Skeletal muscle tissue (tissue), 4 donors: Measurements from ENCODE around the gene HDAC4. TPM values are rescaled to one million over a fixed set of nuclear protein-coding genes. Genes with fewer than 3 reads are reported as not detected.

ENCODE experiments used
- H3K27ac ChIP-seq: one replicate; pipeline ENCODE4 v1.7.0; 2013; ENCODE audit warnings: mild to moderate bottlenecking, low read depth, low read length, inconsistent platforms
- H3K27me3 ChIP-seq, 3 donors: one replicate each; pipeline ENCODE4 v1.7.0; 2013; ENCODE audit warnings: low read length in 3 of 3; ENCODE audit not compliant: control insufficient read depth in 3 of 3, insufficient read depth in 3 of 3
- H3K36me3 ChIP-seq, 3 donors: one replicate each; pipeline ENCODE4 v1.7.0; 2013; ENCODE audit warnings: low read length in 3 of 3; ENCODE audit not compliant: control insufficient read depth in 3 of 3, insufficient read depth in 3 of 3
- H3K4me1 ChIP-seq, 3 donors: one replicate each; pipeline ENCODE4 v1.7.0; 2013; ENCODE audit warnings: low read length in 3 of 3, mild to moderate bottlenecking in 3 of 3; ENCODE audit not compliant: control insufficient read depth in 3 of 3, insufficient read depth in 3 of 3
- H3K4me3 ChIP-seq, 3 donors: one replicate each; pipeline ENCODE4 v1.7.0; 2013; ENCODE audit warnings: low read length in 3 of 3
- H3K9ac ChIP-seq, 3 donors: one replicate each; pipeline ENCODE4 v1.7.0; 2013; ENCODE audit warnings: low read length in 3 of 3, mild to moderate bottlenecking in 3 of 3, moderate library complexity in 2 of 3, low read depth in 1 of 3
- H3K9me3 ChIP-seq, 3 donors: one replicate each; pipeline ENCODE4 v1.7.0; 2013; ENCODE audit warnings: low read length in 3 of 3; ENCODE audit not compliant: control insufficient read depth in 3 of 3
- total RNA-seq: library from RNA; depleted of rRNA; stranded (reverse); fragments of >200 nt; gene quantifications from one replicate; pipeline ENCODE4 v1.2.3, GENCODE V29; 2014
- donor health status: Osteomylitis.

The HDAC4 gene
- total RNA-seq, 1 donor from 2014 or later, result 23.5 TPM

GRCh38 chr2:239137165-239137897 is 263.5 kb downstream of the HDAC4 start:
- Histone ChIP-seq H3K4me3 (no peak overlapping the region), H3K27ac (no peak overlapping the region), H3K36me3 (peaks cover 79 to 80% (median 80%) of the 10 kb centered on the region in 3 donors), H3K27me3 (no peaks in the 10 kb centered on the region), H3K4me1 (no peaks in the 10 kb centered on the region), H3K9me3 (no peaks in the 10 kb centered on the region), H3K9ac (no peak overlapping the region)

GRCh38 chr2:239136762-239137161 is 264.1 kb downstream of the HDAC4 start:
- peaks cover 79 to 80% (median 80%) of the 10 kb centered on the region in 3 donors for H3K36me3 ChIP-seq
- no peak overlapping the region for H3K4me3 ChIP-seq
- no peaks in the 10 kb centered on the region for H3K27me3 ChIP-seq
- H3K27ac ChIP-seq, result no peak overlapping the region
- H3K4me1 ChIP-seq, result no peaks in the 10 kb centered on the region
- no peak overlapping the region for H3K9ac ChIP-seq
- H3K9me3 ChIP-seq, result no peaks in the 10 kb centered on the region

GRCh38 chr2:239136203-239136602 is 264.6 kb downstream of the HDAC4 start:
- no peak overlapping the region for H3K4me3 ChIP-seq
- no peaks in the 10 kb centered on the region for H3K4me1 ChIP-seq
- no peaks in the 10 kb centered on the region for H3K9me3 ChIP-seq
- no peak overlapping the region for H3K9ac ChIP-seq
- H3K27me3 ChIP-seq, result no peaks in the 10 kb centered on the region
- peaks cover 77 to 82% (median 80%) of the 10 kb centered on the region in 3 donors for H3K36me3 ChIP-seq
- H3K27ac ChIP-seq, result no peak overlapping the region

GRCh38 chr2:239135531-239135930 is 265.3 kb downstream of the HDAC4 start:
- H3K4me1 ChIP-seq, result no peaks in the 10 kb centered on the region
- H3K4me3 ChIP-seq, result no peak overlapping the region
- no peak overlapping the region for H3K27ac ChIP-seq
- H3K9ac ChIP-seq, result no peak overlapping the region
- no peaks in the 10 kb centered on the region for H3K27me3 ChIP-seq
- H3K9me3 ChIP-seq, result no peaks in the 10 kb centered on the region
- H3K36me3 ChIP-seq, result peaks cover 78 to 82% (median 80%) of the 10 kb centered on the region in 3 donors

- H3K27me3 ChIP-seq, result no peaks in the 10 kb centered on the region
- no peak overlapping the region for H3K27ac ChIP-seq
- H3K9me3 ChIP-seq, result no peaks in the 10 kb centered on the region
- no peak overlapping the region for H3K9ac ChIP-seq
- H3K4me1 ChIP-seq, result peaks cover 0 to 2% (median 0%) of the 10 kb centered on the region in 3 donors
- H3K36me3 ChIP-seq, result peaks cover 77 to 82% (median 79%) of the 10 kb centered on the region in 3 donors
- H3K4me3 ChIP-seq, result no peak overlapping the region
Measured at GRCh38 chr2:239133945-239134570, 266.8 kb downstream of the HDAC4 start.

GRCh38 chr2:239132786-239133185 is 268.0 kb downstream of the HDAC4 start:
- peaks cover 75 to 80% (median 76%) of the 10 kb centered on the region in 3 donors for H3K36me3 ChIP-seq
- peaks cover 0 to 2% (median 0%) of the 10 kb centered on the region in 3 donors for H3K4me1 ChIP-seq
- no peak overlapping the region for H3K9ac ChIP-seq
- H3K4me3 ChIP-seq, result no peak overlapping the region
- H3K9me3 ChIP-seq, result no peaks in the 10 kb centered on the region
- H3K27me3 ChIP-seq, result no peaks in the 10 kb centered on the region
- no peak overlapping the region for H3K27ac ChIP-seq

- H3K4me1 ChIP-seq, result peaks cover 0 to 5% (median 0%) of the 10 kb centered on the region in 3 donors
- H3K27me3 ChIP-seq, result no peaks in the 10 kb centered on the region
- no peak overlapping the region for H3K9ac ChIP-seq
- H3K27ac ChIP-seq, result no peak overlapping the region
- no peaks in the 10 kb centered on the region for H3K9me3 ChIP-seq
- no peak overlapping the region for H3K4me3 ChIP-seq
- H3K36me3 ChIP-seq, result peaks cover 75 to 80% (median 76%) of the 10 kb centered on the region in 3 donors
Measured at GRCh38 chr2:239132156-239132709, 268.6 kb downstream of the HDAC4 start.

GRCh38 chr2:239131521-239131920 is 269.3 kb downstream of the HDAC4 start:
- H3K4me3 ChIP-seq, result no peak overlapping the region
- no peaks in the 10 kb centered on the region for H3K27me3 ChIP-seq
- H3K36me3 ChIP-seq, result peaks cover 75 to 85% (median 80%) of the 10 kb centered on the region in 3 donors
- no peak overlapping the region for H3K27ac ChIP-seq
- no peak overlapping the region for H3K9ac ChIP-seq
- no peaks in the 10 kb centered on the region for H3K9me3 ChIP-seq
- H3K4me1 ChIP-seq, result peaks cover 0 to 5% (median 0%) of the 10 kb centered on the region in 3 donors

- Histone ChIP-seq H3K9ac (no peak overlapping the region), H3K4me1 (peaks cover 0 to 5% (median 0%) of the 10 kb centered on the region in 3 donors), H3K27ac (no peak overlapping the region), H3K27me3 (no peaks in the 10 kb centered on the region), H3K9me3 (no peaks in the 10 kb centered on the region), H3K4me3 (no peak overlapping the region), H3K36me3 (peaks cover 75 to 85% (median 80%) of the 10 kb centered on the region in 3 donors)
Measured at GRCh38 chr2:239130786-239131325, 270.0 kb downstream of the HDAC4 start.

GRCh38 chr2:239130041-239130440 is 270.8 kb downstream of the HDAC4 start:
- H3K4me1 ChIP-seq, result peaks cover 0 to 5% (median 0%) of the 10 kb centered on the region in 3 donors
- H3K27ac ChIP-seq, result no peak overlapping the region
- no peak overlapping the region for H3K4me3 ChIP-seq
- no peaks in the 10 kb centered on the region for H3K9me3 ChIP-seq
- H3K9ac ChIP-seq, result no peak overlapping the region
- no peaks in the 10 kb centered on the region for H3K27me3 ChIP-seq
- H3K36me3 ChIP-seq, result peaks cover 80 to 85% (median 80%) of the 10 kb centered on the region in 3 donors
